HEK293T (cell line): Measurements from ENCODE around the gene AKT3.

Source experiments
- ARNT ChIP-seq: fragments of 450-650 bp; IDR thresholded peaks from 2 replicates; pipeline ENCODE4 v1.6.1; 2017; ENCODE audit warnings: mild to moderate bottlenecking
- CTBP1 ChIP-seq: fragments of 450-650 bp; IDR thresholded peaks from 2 replicates; pipeline ENCODE4 v1.6.1; 2016; ENCODE audit warnings: borderline replicate concordance
- SUZ12 ChIP-seq: fragments of 450-650 bp; IDR thresholded peaks from 2 replicates; pipeline ENCODE4 v1.6.1; 2016; ENCODE audit warnings: mild to moderate bottlenecking

- TF ChIP-seq CTBP1: no peak
- TF ChIP-seq SUZ12: no peak
- TF ChIP-seq ARNT: no peak
Observed at GRCh38 chr1:243742819-243743218, 107.2 kb downstream of the AKT3 start.
